Ascending aorta (tissue), 2 donors: ENCODE data around the gene IL22RA2. TPM values are rescaled to one million over a fixed set of nuclear protein-coding genes. Genes with fewer than 3 reads are reported as not detected.

Source experiments
- DNase-seq, 2 donors: peaks; one replicate each; pipeline ENCODE4 v3.0.0-alpha.2; 2019; ENCODE audit warnings: low spot score in 2 of 2
- H3K27ac ChIP-seq, 2 donors: fragments of 200-600 bp; sonication (generic); one replicate each; pipeline ENCODE4 v1.5.1; 2016 to 2017; ENCODE audit warnings: mild to moderate bottlenecking in 1 of 2
- H3K27me3 ChIP-seq: fragments of 200-600 bp; sonication (generic); one replicate; pipeline ENCODE4 v1.5.1; 2017
- H3K36me3 ChIP-seq, 2 donors: fragments of 200-600 bp; sonication (generic); one replicate each; pipeline ENCODE4 v1.5.1; 2016
- H3K4me1 ChIP-seq, 2 donors: fragments of 200-600 bp; sonication (generic); one replicate each; pipeline ENCODE4 v1.5.1; 2016 to 2017; ENCODE audit warnings: mild to moderate bottlenecking in 1 of 2
- H3K4me3 ChIP-seq, 2 donors: fragments of 200-600 bp; sonication (generic); one replicate each; pipeline ENCODE4 v1.5.1; 2016 to 2017; ENCODE audit warnings: mild to moderate bottlenecking in 1 of 2
- H3K9me3 ChIP-seq, 2 donors: fragments of 200-600 bp; sonication (generic); one replicate each; pipeline ENCODE4 v1.5.1; 2016
- intact Hi-C: fragments of 100-400 bp; cut with DNase I; formaldehyde crosslinking; loops from one replicate; pipeline ENCODE4 v1.15.1; 2023
- total RNA-seq: library from RNA; depleted of rRNA; stranded (reverse); fragments of >200 nt; gene quantifications from one replicate; pipeline ENCODE4 v1.1.0, GENCODE V29; 2016
- TF ChIP-seq, protein P1 (sequence below), 3 experiments: fragments of 200-600 bp in 2 of 3; fragments of 450-650 bp in 1 of 3; sonication (generic) in 2 of 3; IDR thresholded peaks; one replicate each; pipeline ENCODE4 v1.5.1; 2016 to 2019; ENCODE audit warnings: antibody characterized with exemption in 3 of 3, mild to moderate bottlenecking in 1 of 3, moderate library complexity in 1 of 3

Gene IL22RA2
- total RNA-seq, 1 donor from 2014 or later: not detected

DNA sequence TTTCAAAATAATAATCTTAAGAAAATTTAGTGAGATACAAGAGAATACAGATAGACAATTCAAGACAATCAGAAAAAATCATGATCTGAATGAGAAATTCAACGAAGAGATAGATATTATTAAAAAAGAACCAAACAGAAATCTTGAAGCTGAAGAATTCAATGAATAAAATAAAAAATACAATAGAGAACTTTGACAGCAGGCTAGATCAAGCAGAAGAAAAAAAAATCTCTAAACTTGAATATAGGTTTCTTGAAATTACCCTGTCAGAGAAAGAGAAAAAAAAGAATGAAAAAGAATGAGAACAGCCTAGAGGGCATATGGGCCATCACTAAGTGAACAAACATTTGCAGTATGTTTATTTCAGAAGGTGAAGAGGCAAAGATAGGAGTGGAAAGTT, 39.0 kb downstream of the IL22RA2 start:
- Histone ChIP-seq H3K27ac (no peak overlapping the region), H3K9me3 (peaks cover 3 to 16% of the 10 kb centered on the region in 2 donors), H3K27me3 (no peaks in the 10 kb centered on the region), H3K4me3 (no peak overlapping the region), H3K4me1 (no peaks in the 10 kb centered on the region), H3K36me3 (no peaks in the 10 kb centered on the region)
- intact Hi-C loops: no loop called here
- TF ChIP-seq, protein P1, sequence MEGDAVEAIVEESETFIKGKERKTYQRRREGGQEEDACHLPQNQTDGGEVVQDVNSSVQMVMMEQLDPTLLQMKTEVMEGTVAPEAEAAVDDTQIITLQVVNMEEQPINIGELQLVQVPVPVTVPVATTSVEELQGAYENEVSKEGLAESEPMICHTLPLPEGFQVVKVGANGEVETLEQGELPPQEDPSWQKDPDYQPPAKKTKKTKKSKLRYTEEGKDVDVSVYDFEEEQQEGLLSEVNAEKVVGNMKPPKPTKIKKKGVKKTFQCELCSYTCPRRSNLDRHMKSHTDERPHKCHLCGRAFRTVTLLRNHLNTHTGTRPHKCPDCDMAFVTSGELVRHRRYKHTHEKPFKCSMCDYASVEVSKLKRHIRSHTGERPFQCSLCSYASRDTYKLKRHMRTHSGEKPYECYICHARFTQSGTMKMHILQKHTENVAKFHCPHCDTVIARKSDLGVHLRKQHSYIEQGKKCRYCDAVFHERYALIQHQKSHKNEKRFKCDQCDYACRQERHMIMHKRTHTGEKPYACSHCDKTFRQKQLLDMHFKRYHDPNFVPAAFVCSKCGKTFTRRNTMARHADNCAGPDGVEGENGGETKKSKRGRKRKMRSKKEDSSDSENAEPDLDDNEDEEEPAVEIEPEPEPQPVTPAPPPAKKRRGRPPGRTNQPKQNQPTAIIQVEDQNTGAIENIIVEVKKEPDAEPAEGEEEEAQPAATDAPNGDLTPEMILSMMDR (IDR thresholded peaks at IDR 0.05): no peak
- DNase-seq: no peak

DNA sequence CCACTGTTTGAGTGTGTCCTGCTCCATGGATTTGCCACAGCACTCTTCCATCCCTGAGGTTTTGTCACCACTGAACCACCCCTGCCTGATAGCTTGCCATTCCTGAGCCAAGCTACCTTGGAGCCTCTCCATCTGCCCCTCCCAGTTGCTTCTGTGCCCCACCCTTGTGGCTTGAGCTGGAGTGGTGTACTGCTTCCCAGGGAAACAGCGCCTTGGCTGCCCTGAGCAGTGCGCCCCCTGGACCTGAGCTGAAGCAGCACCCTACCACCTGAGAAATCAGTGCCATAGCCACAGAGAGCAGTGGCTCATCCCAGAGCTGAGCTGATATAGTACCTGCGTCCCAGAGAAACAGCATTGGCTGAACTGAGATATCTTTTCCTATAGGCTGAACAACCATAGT, 40.3 kb downstream of the IL22RA2 start:
- intact Hi-C loops: no loop called here
- H3K36me3 ChIP-seq: no peaks in the 10 kb centered on the region
- no peak overlapping the region for H3K4me3 ChIP-seq
- H3K27me3 ChIP-seq: no peaks in the 10 kb centered on the region
- H3K27ac ChIP-seq: no peak overlapping the region
- H3K4me1 ChIP-seq: no peaks in the 10 kb centered on the region
- DNase-seq: no peak
- TF ChIP-seq, protein P1 (IDR thresholded peaks at IDR 0.05): no peak
- H3K9me3 ChIP-seq: peaks cover 3 to 22% of the 10 kb centered on the region in 2 donors

DNA sequence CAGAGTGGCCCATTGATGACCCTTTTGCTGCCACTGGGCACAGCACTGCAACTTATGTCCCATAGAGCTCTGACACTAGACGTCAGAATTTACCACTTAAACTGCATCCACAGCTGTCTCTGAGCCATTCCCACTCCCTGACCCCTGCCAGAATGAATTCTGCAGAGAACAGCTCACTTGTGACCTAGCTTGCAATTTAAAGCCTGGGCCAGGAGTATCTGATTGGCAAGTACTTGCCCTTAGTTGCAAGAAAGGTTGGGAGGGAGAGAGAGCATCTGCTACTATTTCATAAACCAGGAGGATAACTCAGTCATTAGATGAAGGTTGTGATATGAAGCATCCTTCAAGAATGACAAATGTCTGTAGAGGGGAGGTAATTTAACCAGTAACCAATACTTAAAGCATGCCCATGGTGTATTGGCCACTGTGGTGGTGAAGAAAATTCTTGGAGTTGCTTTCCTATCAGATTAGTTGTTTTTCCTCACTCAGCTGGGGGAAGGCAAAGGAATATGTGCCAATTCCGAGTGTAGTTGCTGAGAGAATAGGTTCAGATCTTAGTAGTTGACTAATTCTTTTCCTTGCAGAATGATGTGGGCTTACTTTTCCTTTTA, 46.5 kb downstream of the IL22RA2 start:
- H3K27me3 ChIP-seq: no peaks in the 10 kb centered on the region
- DNase-seq: no peak
- no peaks in the 10 kb centered on the region for H3K36me3 ChIP-seq
- peaks cover 0 to 6% of the 10 kb centered on the region in 2 donors for H3K9me3 ChIP-seq
- H3K4me3 ChIP-seq: no peak overlapping the region
- H3K27ac ChIP-seq: no peak overlapping the region
- intact Hi-C loops: no loop called here
- TF ChIP-seq, protein P1 (IDR thresholded peaks at IDR 0.05): no peak
- no peaks in the 10 kb centered on the region for H3K4me1 ChIP-seq

- TF ChIP-seq, protein P1 (IDR thresholded peaks at IDR 0.05): no peak
- no peaks in the 10 kb centered on the region for H3K27me3 ChIP-seq
- DNase-seq: no peak
- intact Hi-C loops: no loop called here
- H3K36me3 ChIP-seq: no peaks in the 10 kb centered on the region
- H3K4me1 ChIP-seq: no peaks in the 10 kb centered on the region
- peaks cover 0 to 3% of the 10 kb centered on the region in 2 donors for H3K9me3 ChIP-seq
- no peak overlapping the region for H3K4me3 ChIP-seq
- H3K27ac ChIP-seq: no peak overlapping the region
These were observed 50.4 kb downstream of the IL22RA2 start for GRCh38 chr6:137123078-137123477.

DNA sequence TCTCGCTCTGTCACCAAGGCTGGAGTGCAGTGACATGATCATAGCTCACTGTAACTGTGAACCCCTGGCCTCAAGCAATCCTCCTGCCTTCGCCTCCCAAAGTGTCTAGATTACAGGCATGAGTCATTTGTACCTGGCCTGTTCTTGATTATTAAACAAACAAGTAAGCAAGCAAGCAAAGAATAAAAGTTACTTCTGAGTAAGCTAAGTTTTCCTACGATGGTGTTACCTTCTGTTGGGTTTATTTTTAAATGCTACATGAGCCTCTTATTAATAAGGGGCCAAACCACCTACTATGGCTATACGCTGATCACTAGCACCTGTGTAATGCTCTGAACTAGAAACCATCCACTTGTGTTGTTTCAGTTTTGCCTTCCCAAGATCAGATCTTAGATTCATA, 50.8 kb downstream of the IL22RA2 start:
- no peak overlapping the region for H3K27ac ChIP-seq
- no peaks in the 10 kb centered on the region for H3K4me1 ChIP-seq
- H3K9me3 ChIP-seq: peaks cover 0 to 3% of the 10 kb centered on the region in 2 donors
- DNase-seq: no peak
- H3K36me3 ChIP-seq: no peaks in the 10 kb centered on the region
- intact Hi-C loops: no loop called here
- no peak overlapping the region for H3K4me3 ChIP-seq
- TF ChIP-seq, protein P1 (IDR thresholded peaks at IDR 0.05): no peak
- H3K27me3 ChIP-seq: no peaks in the 10 kb centered on the region
